Measurements from ENCODE around the gene UVRAG.
"Not testable (repeated sequence)": the region's sequence is repeated elsewhere in the genome, so short reads cannot be mapped to it uniquely, and the experiment has no call there.

UVRAG gene

GRCh38 chr11:76075716-76076115, 260.7 kb downstream of the UVRAG start:
- DNase-seq (ENCODE audit: low spot score), result no peak

- DNase-seq (ENCODE audit: low spot score), result not testable (repeated sequence)
Observed at GRCh38 chr11:76076253-76076652, 261.2 kb downstream of the UVRAG start.

DNA sequence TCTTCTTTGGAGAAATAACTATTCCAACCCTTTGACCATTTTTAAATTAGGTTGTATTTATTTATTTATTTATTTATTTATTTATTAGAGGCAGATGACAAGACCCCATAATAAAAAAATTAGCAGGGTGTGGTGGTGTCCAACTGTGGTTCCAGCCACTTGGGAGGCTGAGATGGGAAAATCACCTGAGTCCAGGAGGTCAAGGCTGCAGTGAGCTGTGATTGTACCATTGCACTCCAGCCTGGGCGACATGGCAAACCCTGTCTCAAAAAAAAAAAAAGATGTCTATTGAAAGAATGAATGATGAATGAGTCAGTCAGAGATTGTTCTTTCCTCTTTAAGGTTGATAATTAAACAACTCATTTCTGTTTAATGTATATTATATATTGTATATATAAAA, 261.7 kb downstream of the UVRAG start:
- DNase-seq (ENCODE audit: low spot score), result no peak

DNA sequence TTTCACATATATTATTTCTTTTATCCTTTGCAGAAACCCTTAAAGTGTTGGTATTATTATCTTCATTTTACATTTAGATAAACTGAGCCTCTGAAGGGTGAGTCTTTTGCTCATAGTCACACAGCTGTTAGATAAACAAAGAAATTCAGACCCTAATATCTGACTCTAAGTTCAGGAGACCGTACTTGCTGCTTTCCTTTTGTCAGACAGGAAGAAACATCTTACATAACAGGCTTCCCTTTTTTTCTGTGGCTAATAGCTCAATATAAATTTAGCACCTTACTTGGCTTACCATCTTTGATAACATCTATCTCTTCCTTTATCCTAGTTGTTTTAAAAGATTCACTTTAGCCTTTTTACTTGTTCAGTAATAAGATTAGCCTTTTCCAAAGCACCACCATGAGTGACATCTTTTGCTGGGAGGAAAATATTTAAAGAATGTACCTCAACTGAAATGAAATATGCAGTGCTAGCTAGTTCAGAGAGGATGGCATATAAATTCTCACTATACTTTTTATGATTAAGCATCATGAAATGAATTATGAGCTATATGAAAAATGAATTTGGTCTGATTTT, 262.7 kb downstream of the UVRAG start:
- no peak for DNase-seq (ENCODE audit: low spot score)

DNA sequence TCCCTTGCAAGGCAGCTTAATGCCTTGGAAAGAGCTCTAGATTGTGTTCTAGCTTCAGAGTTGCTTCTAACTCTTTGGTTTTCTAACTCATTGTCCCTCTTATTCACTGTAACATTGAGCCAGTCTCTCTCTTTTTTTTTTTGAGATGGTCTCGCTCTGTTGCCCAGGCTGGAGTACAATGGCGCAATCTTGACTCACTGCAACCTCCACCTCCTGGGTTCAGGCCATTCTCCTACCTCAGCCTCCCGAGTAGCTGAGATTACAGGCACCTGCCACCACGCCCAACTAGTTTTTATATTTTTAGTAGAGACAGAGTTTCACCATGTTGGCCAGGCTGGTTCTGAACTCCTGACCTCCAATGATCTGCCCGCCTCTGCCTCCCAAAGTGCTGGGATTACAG, 266.1 kb downstream of the UVRAG start:
- not testable (repeated sequence) for DNase-seq (ENCODE audit: low spot score)

DNA sequence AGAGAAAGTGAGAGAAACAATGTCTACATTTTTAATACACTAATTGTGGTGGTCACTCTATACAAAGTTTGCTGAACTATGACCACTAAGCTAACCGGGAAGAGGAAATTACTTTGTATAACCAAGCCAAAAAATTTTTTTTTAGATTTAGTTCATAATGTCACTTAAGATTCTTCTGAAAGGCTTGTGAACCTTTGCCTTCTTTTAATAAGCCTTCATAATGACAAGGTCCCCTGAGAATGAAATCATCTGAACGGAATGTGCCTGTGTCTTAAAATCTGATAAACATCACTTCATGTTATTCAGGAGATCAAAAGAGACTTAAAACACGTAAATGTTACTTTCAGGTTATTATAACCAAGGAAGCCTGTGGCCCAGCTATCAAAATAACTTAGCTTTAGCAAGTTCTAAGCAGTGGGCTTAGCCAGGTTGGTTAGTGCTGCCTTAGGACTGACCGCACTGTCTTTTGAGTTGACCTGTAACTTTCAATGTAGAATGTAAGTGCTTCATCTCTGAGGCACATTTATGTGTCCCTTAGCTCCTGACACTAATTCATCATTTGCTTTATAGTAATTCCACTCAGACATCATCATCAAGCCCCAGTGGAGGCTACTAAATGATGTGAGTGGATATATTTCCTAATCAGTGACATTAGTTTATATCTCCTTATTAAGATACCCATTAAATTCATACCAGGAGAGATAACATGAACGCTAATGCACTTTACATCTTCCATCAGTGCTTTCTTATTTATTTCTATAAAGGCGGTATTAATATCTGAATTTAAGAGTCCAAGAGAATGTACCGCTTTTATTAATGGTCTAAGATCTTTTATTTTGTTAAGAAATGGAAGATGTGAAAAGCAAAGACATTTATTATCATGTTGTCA, 268.8 kb downstream of the UVRAG start:
- no peak for DNase-seq (ENCODE audit: low spot score)

- no peak for DNase-seq (ENCODE audit: low spot score)
Observed at GRCh38 chr11:76085270-76085669, 270.3 kb downstream of the UVRAG start.

- DNase-seq (ENCODE audit: low spot score), result no peak
Observed at GRCh38 chr11:76086743-76087635, 272.0 kb downstream of the UVRAG start.

DNA sequence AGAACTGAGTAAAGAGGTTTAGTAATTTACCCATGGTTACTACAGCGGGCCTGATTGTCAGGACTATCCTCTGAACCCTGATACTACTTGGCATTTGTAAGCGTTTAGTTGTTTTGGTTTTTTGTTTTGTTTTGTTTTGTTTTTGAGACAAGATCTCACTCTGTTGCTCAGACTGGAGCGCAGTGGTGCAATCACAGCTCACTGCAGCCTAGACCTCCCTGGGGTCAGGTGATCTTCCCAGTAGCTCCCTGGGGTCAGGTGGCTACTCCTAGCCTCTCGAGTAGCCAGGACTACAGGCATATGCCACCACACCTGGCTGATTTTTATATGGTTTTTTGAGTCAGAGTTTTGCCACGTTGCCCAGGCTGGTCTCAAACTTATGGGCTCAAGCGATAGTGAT, 272.7 kb downstream of the UVRAG start:
- DNase-seq (ENCODE audit: low spot score), result no peak

DNA sequence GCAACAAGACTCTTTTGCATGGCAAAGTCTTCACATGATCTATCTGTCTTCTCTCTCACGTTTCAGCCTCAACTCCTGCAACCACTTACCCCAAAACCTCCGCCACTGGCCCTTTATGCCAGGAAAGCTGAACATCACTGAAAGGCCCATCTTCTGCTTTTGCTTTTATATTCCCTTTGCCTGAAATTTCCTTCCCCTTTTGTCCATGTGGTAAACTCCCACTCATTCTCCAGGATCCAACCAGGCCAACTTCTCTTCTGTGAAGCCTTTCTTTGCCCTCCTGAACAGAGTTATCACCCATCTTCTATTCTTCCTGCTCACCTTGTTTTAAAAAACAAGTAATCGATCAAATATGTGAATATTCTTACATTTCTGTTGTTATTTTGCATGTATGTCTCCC, 273.5 kb downstream of the UVRAG start:
- peak; percentile 6 for DNase-seq (ENCODE audit: low spot score)

GRCh38 chr11:76090174-76090573, 275.2 kb downstream of the UVRAG start:
- no peak for DNase-seq (ENCODE audit: low spot score)

DNA sequence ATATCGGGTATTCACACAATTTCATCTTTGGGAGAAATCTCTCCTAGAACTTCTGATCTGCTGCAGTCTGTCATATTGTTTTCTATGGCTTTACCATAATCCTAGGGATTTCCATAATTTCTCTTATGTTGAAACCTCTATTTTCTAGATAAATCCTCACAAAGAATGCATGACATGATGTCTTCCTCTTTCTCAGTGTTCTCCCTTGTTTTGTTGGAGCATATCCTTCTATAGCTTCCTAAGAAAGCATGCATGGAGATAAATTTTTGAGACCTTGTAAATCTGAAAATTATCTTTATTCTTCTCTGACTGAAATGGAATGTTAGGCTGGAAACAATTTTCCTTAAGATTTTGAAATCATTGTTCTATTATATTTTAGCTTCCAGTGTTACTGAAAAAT, 275.8 kb downstream of the UVRAG start:
- no peak for DNase-seq (ENCODE audit: low spot score)

GRCh38 chr11:76094740-76095139, 279.7 kb downstream of the UVRAG start:
- DNase-seq (ENCODE audit: low spot score), result no peak

GRCh38 chr11:76095891-76096290, 280.9 kb downstream of the UVRAG start:
- no peak for DNase-seq (ENCODE audit: low spot score)

DNA sequence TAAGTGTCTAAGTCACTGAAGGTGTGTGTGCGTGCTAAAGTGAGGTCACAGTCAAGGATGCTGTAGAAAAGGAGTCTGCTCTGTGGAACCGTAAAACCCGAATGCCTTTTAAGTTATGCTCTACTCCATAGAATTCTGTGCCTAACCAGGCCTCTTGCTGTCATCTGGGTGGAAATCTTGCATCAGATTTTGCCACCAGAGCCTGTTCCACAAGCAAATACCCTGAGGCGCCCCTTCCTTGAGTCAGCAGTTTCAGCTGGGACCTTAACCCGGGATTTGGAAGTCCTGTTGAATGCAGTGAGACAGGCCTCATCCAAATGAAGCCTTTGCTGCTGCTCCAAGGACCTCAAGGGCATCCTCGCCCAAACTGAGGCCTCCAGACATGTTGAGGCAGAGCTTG, 281.5 kb downstream of the UVRAG start:
- DNase-seq (ENCODE audit: low spot score), result no peak

DNA sequence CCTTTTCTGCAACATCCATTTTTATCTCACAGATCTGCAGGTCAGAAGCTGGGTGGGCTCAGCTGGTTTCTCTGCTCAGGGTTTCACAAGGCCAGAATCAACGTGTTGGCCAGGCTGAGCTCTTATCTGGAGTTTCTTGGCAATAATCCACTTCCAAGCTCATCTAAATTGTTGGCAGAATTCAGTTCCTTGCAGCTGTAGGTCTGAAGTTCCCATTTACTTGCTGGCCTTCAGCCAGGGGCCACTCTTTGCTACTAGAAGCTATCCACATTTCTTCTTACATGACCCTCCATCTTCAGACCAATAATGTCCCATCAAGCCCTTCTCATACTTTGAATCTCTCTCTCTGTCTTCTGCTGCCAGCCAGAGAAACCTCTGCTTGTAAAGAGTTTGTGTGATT, 287.8 kb downstream of the UVRAG start:
- no peak for DNase-seq (ENCODE audit: low spot score)

DNA sequence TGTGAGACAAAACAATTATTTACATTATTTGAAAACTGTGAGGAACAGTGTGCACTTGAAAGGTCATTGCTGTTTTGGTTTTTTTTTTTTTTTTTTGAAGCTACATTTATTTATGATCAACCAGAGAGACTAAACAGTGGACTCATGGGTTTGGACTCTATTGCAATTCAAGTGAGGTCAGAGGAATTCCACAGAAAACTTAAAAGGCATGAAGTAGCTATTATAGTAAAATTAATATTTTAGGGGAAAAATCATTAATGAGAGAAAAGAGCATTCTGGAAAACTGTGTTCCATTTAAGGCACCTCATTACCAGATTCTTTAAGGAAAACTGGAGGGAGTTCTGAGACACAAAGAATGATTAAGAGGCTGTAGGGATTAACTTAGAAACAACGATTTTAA, 288.4 kb downstream of the UVRAG start:
- no peak for DNase-seq (ENCODE audit: low spot score)

- DNase-seq (ENCODE audit: low spot score), result no peak
Observed at GRCh38 chr11:76104285-76104684, 289.3 kb downstream of the UVRAG start.

- no peak for DNase-seq (ENCODE audit: low spot score)
Observed at GRCh38 chr11:76105637-76106036, 290.6 kb downstream of the UVRAG start.

DNA sequence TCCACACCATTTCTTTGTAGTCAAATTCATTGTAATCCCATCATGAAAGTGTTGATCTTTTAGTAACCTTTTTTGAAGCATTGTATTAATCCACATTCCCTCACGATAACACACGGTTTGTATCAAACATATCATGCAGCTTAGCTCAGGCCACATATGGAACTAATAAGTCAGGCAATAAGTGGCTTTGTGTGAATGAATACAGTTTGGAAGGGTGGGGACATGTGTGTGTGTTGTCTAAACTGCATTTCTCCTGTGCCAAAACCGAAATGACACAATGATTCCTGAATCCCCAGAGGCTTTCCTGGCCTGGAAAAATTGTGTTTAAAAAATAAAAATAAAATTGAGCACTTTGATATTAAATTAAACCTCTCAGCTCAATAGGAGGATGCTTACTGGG, 293.0 kb downstream of the UVRAG start:
- DNase-seq (ENCODE audit: low spot score), result no peak

DNA sequence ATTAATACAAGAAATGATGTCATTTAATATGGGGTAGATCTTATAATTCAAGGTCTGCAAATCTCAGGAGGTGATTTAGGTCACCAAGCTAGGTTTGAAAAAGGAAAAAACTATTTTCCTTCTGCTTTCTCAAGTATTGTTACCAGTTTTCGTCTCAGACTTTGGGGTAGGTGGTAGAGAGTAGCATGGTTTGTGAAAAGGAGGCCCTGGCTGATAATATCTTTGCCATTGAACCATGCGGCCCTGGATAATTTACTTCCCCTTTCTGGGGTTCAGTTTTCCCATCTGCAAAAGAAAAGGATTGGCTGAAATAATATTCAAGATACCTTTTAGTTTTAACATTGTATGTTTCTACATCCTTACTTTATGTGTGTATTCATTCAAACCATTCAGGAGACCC, 299.2 kb downstream of the UVRAG start:
- DNase-seq (ENCODE audit: low spot score), result no peak

DNA sequence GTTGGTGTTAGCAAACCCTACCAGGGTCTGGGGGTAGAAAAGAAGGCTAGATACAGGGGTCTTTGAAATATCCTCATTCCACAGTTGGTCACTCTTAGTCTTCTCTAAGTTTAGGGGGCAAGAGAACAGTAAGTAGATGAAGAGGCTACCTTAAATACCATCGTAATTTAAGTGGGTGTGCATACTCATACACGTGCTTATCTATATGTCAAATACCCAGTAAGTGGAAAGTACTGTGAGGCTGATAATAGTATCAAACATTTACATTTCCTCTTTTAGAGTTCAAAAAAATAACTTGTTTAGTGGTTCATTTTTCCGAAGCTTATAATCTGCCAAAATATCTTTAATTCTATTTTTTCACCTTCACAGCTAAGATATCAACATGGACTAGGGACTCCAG, 300.5 kb downstream of the UVRAG start:
- DNase-seq (ENCODE audit: low spot score), result no peak

- DNase-seq (ENCODE audit: low spot score), result no peak
Observed at GRCh38 chr11:76119032-76119431, 304.0 kb downstream of the UVRAG start.
